GM23338 (cell line): ENCODE results near the gene CNTN5.

Experiments
- CREB1 ChIP-seq: fragments of 250-450 bp; sonication (Bioruptor Pico); IDR thresholded peaks from 2 replicates; pipeline ENCODE4 v1.5.0; 2020; ENCODE audit warnings: low read depth, mild to moderate bottlenecking, moderate library complexity
- CTCF ChIP-seq, 2 experiments: fragments of 200-600 bp in 1 of 2; sonication (generic) in 1 of 2; conservative IDR thresholded peaks; 2 replicates each; pipeline versions ENCODE4 v1.5.1 to v1.6.1; 2016 to 2017; ENCODE audit warnings: antibody characterized with exemption in 2 of 2, low read depth in 2 of 2, mild to moderate bottlenecking in 2 of 2, moderate library complexity in 1 of 2
- EZH2 ChIP-seq: fragments of 200-600 bp; sonication (generic); IDR thresholded peaks from one replicate; pipeline ENCODE4 v1.8.0; 2017; ENCODE audit warnings: antibody characterized with exemption, mild to moderate bottlenecking, low read depth; ENCODE audit not compliant: unreplicated experiment
- EZH2phosphoT487 ChIP-seq: fragments of 200-600 bp; sonication (generic); IDR thresholded peaks from one replicate; pipeline ENCODE4 v1.8.1; 2018; ENCODE audit warnings: antibody characterized with exemption; ENCODE audit not compliant: unreplicated experiment
- POLR2AphosphoS5 ChIP-seq: IDR thresholded peaks from 2 replicates; pipeline ENCODE4 v1.6.1; 2016; ENCODE audit warnings: antibody characterized with exemption, low read depth

DNA sequence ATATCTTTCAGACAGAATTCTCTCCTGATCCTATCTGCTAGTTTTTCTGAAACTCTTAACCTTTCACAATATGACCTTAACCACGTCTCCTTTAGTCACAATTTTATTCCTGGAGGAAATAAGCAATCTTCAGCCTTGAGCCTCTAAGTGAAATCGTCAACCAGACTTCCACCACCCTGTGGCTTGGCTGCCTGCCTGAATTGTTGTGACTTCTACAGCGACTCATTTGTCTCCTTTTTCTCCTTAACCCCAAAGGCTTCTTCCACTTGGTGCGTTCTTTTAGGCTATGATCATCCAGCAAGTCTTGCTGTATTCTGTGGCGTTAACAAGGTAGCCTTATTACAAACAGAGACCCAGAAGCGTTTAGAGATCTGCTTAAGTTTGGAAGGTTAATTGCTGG lies 1131.2 kb downstream of the CNTN5 start:
- TF ChIP-seq CTCF (conservative IDR thresholded peaks at IDR 0.05; ENCODE audit: low read depth in 2 of 2), result no peak
- TF ChIP-seq POLR2AphosphoS5, result no peak
- TF ChIP-seq CREB1 (CRISPR knock-in tag), result no peak
- no peak for TF ChIP-seq EZH2
- TF ChIP-seq EZH2phosphoT487, result no peak
